CD4-positive, alpha-beta T cell treated with Interleukin-15 for 4 hours (primary cell): Measurements from ENCODE around the gene PPM1N.

Source experiments
- DNase-seq: peaks from one replicate; pipeline ENCODE4 v3.0.0-alpha.2; 2020; ENCODE audit warnings: low spot score

Gene PPM1N

GRCh38 chr19:45470762-45471081 is 27.5 kb upstream of the PPM1N start:
- DNase-seq: no peak

GRCh38 chr19:45471111-45471930 is 26.9 kb upstream of the PPM1N start:
- DNase-seq: no peak

GRCh38 chr19:45471931-45472562 is 26.2 kb upstream of the PPM1N start:
- no peak for DNase-seq

DNA sequence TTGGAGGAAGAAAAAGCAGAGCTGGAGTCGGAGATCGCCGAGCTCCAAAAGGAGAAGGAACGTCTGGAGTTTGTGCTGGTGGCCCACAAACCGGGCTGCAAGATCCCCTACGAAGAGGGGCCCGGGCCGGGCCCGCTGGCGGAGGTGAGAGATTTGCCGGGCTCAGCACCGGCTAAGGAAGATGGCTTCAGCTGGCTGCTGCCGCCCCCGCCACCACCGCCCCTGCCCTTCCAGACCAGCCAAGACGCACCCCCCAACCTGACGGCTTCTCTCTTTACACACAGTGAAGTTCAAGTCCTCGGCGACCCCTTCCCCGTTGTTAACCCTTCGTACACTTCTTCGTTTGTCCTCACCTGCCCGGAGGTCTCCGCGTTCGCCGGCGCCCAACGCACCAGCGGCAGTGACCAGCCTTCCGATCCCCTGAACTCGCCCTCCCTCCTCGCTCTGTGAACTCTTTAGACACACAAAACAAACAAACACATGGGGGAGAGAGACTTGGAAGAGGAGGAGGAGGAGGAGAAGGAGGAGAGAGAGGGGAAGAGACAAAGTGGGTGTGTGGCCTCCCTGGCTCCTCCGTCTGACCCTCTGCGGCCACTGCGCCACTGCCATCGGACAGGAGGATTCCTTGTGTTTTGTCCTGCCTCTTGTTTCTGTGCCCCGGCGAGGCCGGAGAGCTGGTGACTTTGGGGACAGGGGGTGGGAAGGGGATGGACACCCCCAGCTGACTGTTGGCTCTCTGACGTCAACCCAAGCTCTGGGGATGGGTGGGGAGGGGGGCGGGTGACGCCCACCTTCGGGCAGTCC is 25.5 kb upstream of the PPM1N start:
- no peak for DNase-seq

DNA sequence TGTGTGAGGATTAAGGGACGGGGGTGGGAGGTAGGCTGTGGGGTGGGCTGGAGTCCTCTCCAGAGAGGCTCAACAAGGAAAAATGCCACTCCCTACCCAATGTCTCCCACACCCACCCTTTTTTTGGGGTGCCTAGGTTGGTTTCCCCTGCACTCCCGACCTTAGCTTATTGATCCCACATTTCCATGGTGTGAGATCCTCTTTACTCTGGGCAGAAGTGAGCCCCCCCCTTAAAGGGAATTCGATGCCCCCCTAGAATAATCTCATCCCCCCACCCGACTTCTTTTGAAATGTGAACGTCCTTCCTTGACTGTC is 24.9 kb upstream of the PPM1N start:
- no peak for DNase-seq

GRCh38 chr19:45473682-45474605 is 24.3 kb upstream of the PPM1N start:
- no peak for DNase-seq

DNA sequence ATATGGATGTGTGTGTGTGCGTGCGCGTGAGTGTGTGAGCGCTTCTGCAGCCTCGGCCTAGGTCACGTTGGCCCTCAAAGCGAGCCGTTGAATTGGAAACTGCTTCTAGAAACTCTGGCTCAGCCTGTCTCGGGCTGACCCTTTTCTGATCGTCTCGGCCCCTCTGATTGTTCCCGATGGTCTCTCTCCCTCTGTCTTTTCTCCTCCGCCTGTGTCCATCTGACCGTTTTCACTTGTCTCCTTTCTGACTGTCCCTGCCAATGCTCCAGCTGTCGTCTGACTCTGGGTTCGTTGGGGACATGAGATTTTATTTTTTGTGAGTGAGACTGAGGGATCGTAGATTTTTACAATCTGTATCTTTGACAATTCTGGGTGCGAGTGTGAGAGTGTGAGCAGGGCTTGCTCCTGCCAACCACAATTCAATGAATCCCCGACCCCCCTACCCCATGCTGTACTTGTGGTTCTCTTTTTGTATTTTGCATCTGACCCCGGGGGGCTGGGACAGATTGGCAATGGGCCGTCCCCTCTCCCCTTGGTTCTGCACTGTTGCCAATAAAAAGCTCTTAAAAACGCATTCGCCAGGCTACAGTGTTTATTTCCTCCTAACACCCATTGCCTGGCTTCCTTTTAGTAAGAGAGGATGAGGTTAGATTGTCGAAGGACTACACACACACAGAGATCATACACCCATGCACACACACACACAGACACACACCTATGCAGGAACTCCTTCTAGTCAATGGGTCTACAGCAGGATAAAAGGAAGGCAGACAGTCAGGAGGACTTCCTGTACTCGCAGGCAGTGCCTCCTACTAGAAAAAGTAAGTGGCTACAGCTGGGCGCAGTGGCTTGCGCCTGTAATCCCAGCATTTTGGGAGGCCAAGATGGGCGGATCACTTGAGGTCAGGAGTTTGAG is 23.4 kb upstream of the PPM1N start:
- DNase-seq: no peak

- DNase-seq: no peak
Observed at GRCh38 chr19:45475537-45476291, 22.5 kb upstream of the PPM1N start.

- DNase-seq: no peak
Observed at GRCh38 chr19:45476304-45476703, 21.9 kb upstream of the PPM1N start.

- DNase-seq: no peak
Observed at GRCh38 chr19:45477186-45477585, 21.1 kb upstream of the PPM1N start.

- DNase-seq: no peak
Observed at GRCh38 chr19:45477713-45478453, 20.4 kb upstream of the PPM1N start.

GRCh38 chr19:45478454-45479238 is 19.6 kb upstream of the PPM1N start:
- DNase-seq: peak; percentile 95

- DNase-seq: no peak
Observed at GRCh38 chr19:45483033-45483432, 15.2 kb upstream of the PPM1N start.

DNA sequence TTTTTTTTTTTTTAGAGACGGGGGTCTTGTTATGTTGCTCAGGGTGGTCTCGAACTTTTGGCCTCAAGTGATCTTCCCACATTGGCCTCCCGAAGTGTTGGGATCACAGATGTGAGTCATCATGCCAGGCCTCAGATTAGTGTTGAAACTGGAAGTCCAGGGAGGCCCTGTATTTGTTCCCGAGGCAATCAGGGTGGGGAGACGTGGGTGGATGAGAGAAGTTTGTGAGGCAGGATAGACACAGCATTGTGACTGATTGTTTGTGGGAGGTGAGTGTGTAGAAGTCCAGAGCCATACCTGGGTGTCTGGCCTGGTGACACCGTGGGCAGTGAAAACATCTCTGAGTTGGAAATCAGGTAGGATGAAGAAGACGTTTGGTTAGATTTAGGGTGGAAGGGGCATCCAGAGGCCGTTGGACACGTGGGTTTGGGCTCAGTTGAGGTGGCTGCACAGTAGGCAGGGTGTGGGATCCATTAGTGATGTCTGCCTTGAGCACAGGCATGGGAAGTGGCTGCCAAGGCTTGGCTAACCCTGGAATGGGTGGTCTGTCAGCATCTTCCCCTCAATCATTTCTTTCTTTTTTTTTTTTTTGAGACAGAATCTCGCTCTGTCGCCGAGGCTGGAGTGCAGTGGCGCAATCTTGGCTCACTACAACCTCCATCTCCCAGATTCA is 13.8 kb upstream of the PPM1N start:
- DNase-seq: no peak

- DNase-seq: peak; percentile 97
Observed at GRCh38 chr19:45485305-45486077, 12.8 kb upstream of the PPM1N start.

- no peak for DNase-seq
Observed at GRCh38 chr19:45488708-45489107, 9.5 kb upstream of the PPM1N start.

DNA sequence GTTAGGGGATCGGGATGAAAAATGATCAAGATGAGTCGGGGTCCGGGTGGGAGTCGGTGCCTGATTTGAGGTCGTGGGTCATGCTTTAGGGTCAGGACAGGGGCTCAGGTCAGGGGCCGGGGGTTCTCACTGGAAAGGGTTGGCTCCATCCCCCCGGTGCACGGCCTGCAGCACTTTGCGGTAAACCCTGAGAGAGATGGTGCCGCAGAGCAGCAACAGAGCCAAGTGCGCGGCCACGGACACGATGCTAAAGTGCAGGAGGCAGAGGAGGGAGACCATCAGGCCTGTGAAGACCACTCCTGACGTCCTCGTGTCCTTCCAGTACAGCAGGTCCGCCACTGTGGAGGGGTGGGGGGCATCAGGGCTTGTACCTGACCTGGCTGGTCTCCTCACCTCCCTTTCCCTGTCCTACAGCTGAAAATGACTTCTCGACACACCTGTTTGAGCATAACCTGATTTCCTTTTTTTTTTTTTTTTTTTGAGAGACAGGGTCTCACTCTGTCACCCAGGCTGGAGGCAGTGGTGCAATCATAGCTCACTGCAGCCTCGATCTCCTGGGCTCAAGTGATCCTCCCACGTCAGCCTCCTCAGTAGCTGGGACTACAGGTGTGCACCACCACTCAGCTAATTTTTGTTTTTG is 8.9 kb upstream of the PPM1N start:
- DNase-seq: no peak
